Epidermal melanocyte (primary cell): ENCODE data around the gene WIF1.

Source experiments
- DNase-seq: peaks from one replicate; pipeline ENCODE4 v3.0.0; 2011; ENCODE audit warnings: low spot score; ENCODE audit not compliant: insufficient read length

WIF1 gene

GRCh38 chr12:65123435-65124063 is 2.4 kb upstream of the WIF1 start:
- DNase-seq = no peak

GRCh38 chr12:65122703-65123102 is 1.6 kb upstream of the WIF1 start:
- DNase-seq = no peak

GRCh38 chr12:65121956-65122469 is 908 bp upstream of the WIF1 start:
- no peak for DNase-seq

GRCh38 chr12:65119063-65119462 is 2.0 kb downstream of the WIF1 start:
- DNase-seq = no peak

GRCh38 chr12:65113621-65114035 is 7.5 kb downstream of the WIF1 start:
- no peak for DNase-seq

GRCh38 chr12:65106948-65107347 is 14.2 kb downstream of the WIF1 start:
- DNase-seq = no peak

GRCh38 chr12:65100140-65100539 is 21.0 kb downstream of the WIF1 start:
- DNase-seq = no peak

- DNase-seq = no peak
Measured at GRCh38 chr12:65099182-65099581, 21.9 kb downstream of the WIF1 start.

GRCh38 chr12:65098364-65098763 is 22.7 kb downstream of the WIF1 start:
- no peak for DNase-seq

GRCh38 chr12:65094722-65095121 is 26.4 kb downstream of the WIF1 start:
- DNase-seq = no peak

- no peak for DNase-seq
Measured at GRCh38 chr12:65093606-65094005, 27.5 kb downstream of the WIF1 start.

- DNase-seq = no peak
Measured at GRCh38 chr12:65090461-65090860, 30.6 kb downstream of the WIF1 start.

GRCh38 chr12:65086236-65086635 is 34.9 kb downstream of the WIF1 start:
- DNase-seq = no peak

- DNase-seq = no peak
Measured at GRCh38 chr12:65084579-65084978, 36.5 kb downstream of the WIF1 start.

- no peak for DNase-seq
Measured at GRCh38 chr12:65083581-65083980, 37.5 kb downstream of the WIF1 start.

GRCh38 chr12:65082406-65082805 is 38.7 kb downstream of the WIF1 start:
- no peak for DNase-seq

GRCh38 chr12:65081496-65081895 is 39.6 kb downstream of the WIF1 start:
- no peak for DNase-seq

- DNase-seq = no peak
Measured at GRCh38 chr12:65074932-65075331, 46.2 kb downstream of the WIF1 start.

- DNase-seq = no peak
Measured at GRCh38 chr12:65069336-65069735, 51.8 kb downstream of the WIF1 start.

GRCh38 chr12:65067383-65067782 is 53.7 kb downstream of the WIF1 start:
- DNase-seq = no peak

- DNase-seq = no peak
Measured at GRCh38 chr12:65055859-65056258, 65.2 kb downstream of the WIF1 start.

GRCh38 chr12:65051218-65051617 is 69.9 kb downstream of the WIF1 start:
- no peak for DNase-seq

- no peak for DNase-seq
Measured at GRCh38 chr12:65045269-65045668, 75.8 kb downstream of the WIF1 start.

GRCh38 chr12:65039301-65039700 is 81.8 kb downstream of the WIF1 start:
- DNase-seq = no peak
